Mesenteric fat pad (tissue), 1 donor: ENCODE results near the gene NAV3. TPM values are rescaled to one million over a fixed set of nuclear protein-coding genes. Genes with fewer than 3 reads are reported as not detected.

Experiments
- DNase-seq: peaks from one replicate; pipeline ENCODE4 v3.0.0-alpha.2; 2020; ENCODE audit warnings: low spot score
- long read RNA-seq: library from polyadenylated mRNA; unstranded; transcript quantifications from one replicate; pipeline ENCODE4 v2.0.0, GENCODE V29; 2020
- total RNA-seq: library from RNA; stranded (reverse); fragmentation: NEBNext Ultra II Directional; extraction: Animal tissue kit (Norgen Biotek cat#: 25700); gene quantifications from one replicate; pipeline ENCODE4 v1.2.1, GENCODE V29; 2021
- donor health status: DM: yes; HTN: yes; CAD: no.

Gene NAV3, protein sequence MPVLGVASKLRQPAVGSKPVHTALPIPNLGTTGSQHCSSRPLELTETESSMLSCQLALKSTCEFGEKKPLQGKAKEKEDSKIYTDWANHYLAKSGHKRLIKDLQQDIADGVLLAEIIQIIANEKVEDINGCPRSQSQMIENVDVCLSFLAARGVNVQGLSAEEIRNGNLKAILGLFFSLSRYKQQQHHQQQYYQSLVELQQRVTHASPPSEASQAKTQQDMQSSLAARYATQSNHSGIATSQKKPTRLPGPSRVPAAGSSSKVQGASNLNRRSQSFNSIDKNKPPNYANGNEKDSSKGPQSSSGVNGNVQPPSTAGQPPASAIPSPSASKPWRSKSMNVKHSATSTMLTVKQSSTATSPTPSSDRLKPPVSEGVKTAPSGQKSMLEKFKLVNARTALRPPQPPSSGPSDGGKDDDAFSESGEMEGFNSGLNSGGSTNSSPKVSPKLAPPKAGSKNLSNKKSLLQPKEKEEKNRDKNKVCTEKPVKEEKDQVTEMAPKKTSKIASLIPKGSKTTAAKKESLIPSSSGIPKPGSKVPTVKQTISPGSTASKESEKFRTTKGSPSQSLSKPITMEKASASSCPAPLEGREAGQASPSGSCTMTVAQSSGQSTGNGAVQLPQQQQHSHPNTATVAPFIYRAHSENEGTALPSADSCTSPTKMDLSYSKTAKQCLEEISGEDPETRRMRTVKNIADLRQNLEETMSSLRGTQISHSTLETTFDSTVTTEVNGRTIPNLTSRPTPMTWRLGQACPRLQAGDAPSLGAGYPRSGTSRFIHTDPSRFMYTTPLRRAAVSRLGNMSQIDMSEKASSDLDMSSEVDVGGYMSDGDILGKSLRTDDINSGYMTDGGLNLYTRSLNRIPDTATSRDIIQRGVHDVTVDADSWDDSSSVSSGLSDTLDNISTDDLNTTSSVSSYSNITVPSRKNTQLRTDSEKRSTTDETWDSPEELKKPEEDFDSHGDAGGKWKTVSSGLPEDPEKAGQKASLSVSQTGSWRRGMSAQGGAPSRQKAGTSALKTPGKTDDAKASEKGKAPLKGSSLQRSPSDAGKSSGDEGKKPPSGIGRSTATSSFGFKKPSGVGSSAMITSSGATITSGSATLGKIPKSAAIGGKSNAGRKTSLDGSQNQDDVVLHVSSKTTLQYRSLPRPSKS (N-terminal part only)
- total RNA-seq = 16.6 TPM
- long read RNA-seq, partial matches to known transcripts = 1 of 13 reads
- long read RNA-seq, other reads (novel, unspliced or antisense) = 12 of 13 reads

DNA sequence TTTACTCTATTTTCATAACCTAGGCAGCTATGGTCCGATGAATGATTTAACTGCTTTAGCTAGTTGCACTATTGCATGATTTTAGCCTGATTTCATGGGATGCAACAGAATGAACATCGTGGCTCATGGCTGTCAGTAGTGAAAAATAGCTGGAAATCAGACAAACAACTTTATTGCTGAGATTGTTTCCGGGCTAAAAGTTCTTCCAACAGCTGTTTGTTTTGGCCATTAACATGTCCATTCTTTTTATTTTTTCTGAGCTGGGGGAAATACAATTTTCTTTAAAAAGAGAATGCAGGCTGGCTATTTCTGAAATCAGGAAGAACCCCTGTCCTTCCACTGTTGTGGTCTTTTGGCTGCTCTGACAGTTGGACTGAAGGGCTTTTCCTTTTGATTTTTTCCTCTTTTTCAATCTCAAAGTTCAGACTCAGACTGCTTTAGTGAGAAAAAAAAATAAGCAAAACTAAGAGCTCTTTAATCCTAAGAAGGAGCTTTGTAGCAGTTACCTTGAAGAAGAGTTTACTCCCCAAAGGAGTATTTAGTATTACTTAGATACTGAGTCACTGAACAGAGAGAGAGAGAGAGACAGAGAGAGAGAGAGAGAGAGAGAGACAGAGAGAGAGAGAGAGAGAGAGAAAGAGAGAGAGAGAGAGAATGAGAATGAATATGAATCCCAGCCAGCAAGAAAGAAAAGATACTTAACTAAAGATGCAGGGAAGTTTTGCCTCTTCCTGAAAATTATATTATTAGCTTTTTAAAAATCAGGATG is at the start of gene NAV3:
TSS of gene NAV3 (plus strand) at position 312 of the 769 bp plus-strand sequence. CDS start 568 bp downstream, outside the sequence.
- DNase-seq = no peak

DNA sequence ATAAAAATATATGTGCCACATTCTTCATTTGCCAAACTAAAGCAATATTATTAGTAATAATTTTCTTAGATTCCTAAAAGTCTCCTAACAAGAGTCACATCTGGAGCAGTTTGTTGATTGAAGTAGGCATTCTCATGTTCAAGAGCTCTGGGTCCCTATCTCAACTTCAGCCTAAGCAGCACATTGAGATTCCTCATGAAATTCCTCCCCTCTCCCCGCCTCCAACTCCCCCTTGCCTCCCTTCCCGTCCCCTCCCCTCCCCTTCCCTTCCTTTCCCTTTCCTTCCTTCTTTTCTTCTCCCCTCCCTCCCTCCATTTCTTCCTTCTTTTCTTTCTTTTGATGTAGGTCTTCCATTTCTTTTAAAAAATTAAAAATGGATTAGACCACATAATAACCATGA is 48.7 kb upstream of the NAV3 start:
- DNase-seq = no peak

DNA sequence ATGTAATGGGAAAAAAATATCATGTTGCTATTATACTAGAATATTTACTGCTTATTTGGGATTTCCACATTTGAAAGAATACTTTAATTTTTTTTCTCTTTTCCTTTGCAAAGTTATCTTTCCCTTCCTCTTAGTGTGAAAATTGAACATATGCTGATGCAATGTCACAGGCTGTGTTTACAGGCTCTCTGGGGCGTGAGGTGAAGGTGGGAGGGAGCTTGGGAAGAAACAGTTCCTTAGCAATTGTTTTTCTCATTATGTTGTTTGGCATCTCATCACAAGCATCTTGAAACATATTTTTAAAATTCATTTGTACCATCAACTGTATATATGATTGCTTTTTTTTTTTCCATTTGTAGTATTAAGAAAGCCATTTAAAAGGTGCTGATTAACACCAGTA is 47.9 kb upstream of the NAV3 start:
- no peak for DNase-seq

DNA sequence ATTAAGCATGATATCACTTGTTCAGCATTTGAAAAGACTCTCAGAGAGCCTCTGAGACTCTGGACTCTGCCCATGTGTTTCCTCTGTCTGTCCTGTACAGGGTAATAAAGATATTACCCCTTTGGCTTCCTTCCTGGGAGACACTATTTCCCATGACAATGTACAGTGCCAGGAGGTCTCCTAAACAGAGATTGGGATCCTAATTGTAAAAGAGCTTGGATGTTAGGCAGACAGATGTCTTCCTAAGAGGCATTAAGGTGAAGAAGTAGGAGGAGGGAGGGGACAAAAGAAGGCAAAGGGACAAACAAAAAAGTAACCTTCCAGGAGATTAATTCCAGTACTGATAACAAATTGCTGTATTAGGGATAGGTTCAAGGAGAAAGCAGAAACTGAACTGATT is 45.5 kb upstream of the NAV3 start:
- DNase-seq = no peak

DNA sequence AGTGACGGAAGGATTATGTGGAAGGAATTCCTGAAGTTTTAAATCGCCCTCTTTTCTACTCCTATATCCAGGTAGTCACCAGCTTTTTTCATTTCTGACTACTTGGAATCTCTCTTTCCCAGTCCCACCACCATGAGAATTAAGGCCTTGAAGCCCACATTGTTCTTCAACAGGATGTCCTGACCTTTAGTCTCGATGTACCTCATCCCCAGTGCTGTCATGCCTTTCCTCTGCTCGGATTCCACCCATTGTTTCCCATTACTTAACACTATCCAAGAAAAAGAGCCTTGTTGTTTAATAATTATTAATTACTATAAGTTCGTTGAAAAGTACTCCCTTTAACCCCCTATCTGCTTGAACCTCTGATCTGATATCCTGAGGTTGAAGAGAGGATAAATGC is 44.0 kb upstream of the NAV3 start:
- no peak for DNase-seq

DNA sequence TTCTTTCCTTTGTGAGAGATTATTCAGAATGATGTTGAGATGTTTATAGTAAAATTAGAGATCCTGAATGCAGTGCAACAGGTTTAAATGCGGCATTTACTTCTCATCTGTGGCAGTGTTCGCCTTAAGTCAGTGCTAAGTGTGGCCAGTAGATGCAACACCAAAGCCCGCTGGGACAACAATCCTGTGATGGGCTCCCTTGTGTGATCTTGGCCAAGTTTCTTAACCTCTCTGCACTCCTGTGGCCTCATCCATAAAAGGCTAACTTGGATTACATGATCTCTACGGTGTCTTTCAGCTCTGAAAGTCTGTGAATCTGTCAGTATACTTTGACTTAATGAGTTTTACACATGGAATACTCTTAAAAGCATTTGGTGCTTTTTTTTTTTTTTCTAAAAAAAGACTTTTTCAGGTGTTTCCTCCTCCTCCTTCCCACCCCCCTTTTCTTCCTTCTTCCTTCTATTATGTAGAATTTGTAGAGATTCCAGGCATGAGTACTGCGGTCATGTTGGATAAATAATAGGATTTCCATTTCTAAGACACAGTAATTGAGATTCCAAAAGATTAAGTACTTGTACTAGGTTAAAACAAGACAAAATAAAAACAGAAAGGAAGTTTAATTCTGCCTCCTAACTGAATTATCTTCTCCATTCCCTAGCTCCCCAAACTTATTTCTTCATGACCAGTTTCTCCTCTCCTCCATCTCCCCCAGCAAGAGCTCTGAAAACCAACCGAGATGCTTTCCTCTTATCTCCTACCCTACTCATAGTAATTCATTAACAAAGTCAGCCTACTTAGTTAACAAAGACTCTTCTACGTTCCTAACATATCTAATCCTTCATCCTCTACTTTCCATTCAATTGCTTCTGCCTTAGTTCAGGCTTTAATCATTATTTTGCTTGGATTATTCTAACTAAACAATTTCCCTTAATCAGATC is 42.2 kb upstream of the NAV3 start:
- DNase-seq = no peak

DNA sequence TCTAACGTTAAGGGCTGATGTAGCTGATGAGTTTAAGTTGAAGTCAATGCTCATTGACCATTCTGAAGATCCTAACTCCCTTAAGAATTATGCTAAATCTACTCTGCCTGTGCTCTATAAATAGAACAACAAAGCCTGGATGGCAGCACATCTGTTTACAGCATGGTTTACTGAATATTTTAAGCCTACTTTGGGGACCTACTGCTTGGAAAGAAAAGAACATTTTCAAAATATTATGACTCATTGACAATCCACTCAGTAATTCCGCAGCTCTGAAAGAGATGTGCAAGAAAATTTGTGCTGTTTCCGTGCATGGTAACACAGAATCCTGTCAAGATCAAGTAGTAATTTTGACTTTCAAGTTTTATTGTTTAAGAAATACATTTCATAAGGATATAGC is 35.0 kb upstream of the NAV3 start:
- no peak for DNase-seq

DNA sequence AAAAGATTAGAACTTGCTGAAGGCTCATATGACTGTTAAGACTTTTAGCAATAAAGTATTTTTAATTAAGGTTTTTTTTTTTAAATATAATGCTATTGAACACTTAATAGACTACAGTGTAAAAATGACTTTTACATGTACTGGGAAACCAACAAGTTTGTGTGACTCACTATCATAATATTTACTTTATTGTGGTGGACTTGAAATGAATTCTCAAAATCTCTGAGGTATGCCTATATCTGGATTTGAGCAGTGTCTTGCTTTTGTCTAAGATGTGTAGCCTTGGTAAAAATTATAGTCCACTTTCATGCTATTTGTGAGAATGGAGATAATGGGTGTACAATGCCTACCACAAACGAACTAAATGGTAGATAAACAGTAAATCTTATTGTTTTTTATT is 33.9 kb upstream of the NAV3 start:
- DNase-seq = no peak

DNA sequence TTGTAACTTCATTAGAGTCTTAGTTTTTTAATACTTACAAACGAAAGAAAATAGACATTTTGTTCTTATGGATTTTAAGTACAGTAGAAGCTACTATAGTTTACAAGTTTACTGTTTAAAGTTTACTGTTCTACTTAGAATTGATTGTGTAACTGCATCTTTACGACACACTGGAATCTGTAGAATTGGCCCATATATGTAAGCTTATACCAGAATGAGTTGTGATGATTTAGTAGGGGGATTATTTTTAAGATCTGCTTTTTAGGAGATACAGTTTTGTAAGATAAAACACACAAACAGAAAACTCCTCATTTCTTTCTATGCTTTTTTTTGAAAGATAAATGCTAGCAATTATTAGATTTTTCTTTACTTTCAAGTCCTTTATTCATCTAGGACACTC is 30.2 kb upstream of the NAV3 start:
- DNase-seq = no peak

DNA sequence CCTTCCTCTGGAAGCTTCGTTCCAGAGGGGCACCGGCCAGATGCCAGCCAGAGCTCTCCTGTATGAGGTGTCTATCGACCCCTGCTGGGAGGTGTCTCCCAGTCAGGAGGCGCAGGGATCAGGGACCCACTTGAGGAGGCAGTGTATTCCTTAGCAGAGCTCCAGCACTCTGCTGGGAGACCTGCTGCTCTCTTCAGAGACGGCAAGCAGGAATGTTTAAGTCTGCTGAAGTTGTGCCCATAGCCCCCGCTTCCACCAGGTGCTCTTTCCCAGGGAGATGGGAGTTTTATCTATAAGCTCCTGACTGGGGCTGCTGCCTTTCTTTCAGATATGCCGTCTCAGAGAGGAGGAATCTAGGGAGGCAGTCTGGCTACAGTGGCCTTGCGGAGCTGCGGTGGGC is 22.2 kb upstream of the NAV3 start:
- no peak for DNase-seq

DNA sequence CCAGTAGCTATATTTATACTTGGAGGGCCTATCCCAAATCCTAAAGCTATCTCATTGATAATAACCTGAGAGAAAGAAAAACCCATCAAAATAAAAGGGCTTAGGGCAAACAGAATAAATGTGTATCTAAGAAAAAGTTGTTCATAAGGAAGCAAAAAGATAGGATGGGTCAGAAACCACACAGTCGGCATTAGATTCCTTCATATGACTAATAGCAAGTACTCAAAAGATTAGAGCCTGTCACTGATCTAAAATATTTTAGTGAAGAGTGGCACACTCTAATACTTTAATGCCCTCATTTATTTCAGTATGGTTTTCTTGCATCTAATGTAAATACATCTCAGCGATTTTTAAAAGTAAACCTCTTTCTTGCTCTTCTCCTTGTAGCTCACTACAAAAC is 17.1 kb upstream of the NAV3 start:
- DNase-seq = no peak

DNA sequence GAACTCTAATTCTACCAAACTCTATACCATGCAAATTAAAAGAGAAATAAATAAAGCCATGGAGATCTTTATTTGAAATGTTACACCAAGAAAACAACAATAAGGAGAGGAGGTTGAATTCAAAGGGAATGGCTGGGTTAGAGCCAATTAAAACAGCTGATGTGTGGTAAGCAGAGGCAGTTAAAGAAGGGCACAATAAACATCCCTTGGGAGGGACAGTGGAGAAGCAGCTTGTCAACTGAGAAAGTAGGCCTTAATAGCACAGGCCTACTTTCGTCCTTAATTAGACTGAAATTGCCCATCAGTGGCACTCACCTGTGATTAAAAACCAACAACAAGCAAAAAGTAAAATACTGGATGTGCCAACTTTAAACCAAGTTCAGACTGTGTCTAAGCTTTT is 16.3 kb upstream of the NAV3 start:
- no peak for DNase-seq

DNA sequence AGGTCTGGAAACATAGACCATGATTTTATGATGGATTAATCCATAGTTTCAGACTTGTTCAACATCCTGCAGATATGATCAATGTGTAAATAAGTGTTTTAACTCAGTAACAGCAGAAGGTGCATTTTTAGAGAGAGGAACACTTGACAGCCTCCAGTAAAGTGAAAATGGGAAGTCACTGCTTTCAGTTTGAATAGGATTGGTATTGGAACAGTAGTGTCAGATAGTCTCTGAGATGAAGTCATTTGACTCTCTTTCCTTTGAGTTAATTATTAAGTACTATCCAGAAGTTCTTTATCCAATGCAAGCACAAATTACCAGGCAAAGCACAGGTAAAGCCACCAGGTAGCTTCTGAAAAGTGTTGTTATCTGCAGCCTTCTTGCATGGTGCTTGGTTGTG is 14.5 kb upstream of the NAV3 start:
- DNase-seq = no peak

DNA sequence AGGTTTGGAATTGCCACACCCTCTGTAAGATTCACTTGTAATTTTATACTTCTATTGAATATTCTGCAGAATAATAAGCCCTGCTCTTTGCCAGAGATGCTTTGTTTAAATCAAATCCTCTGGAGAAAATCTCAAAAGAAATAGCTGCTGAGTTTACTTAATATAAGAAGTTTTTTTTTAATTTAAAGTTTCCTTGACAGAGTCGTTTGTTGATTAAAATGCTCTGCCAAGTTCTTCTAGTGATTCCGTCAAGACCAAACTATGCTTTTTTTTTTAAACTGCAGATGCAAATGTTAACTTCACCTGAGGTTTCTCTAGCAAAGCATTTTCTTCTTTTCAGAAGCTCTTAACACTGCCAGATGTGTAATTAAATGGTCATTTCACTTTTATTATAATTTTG is 13.4 kb upstream of the NAV3 start:
- DNase-seq = no peak

DNA sequence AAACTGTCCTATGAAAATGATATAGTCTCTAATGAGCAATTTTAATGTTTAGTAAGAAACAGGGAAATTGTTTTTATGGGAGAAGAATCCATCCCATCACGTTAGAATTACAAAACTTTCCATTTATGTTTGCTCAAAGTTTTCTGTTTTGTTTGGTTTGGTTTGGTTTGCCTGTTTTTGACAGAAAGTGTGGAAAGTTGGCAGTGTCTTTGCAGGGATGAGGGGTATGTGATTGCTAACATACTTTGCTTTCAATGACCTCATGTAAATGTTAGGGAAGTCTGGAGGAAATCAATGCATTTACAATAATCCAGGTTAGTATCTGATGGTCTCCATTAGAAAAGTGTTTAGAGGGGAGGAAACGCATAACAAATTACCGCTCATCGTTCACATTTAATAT is 12.3 kb upstream of the NAV3 start:
- no peak for DNase-seq

DNA sequence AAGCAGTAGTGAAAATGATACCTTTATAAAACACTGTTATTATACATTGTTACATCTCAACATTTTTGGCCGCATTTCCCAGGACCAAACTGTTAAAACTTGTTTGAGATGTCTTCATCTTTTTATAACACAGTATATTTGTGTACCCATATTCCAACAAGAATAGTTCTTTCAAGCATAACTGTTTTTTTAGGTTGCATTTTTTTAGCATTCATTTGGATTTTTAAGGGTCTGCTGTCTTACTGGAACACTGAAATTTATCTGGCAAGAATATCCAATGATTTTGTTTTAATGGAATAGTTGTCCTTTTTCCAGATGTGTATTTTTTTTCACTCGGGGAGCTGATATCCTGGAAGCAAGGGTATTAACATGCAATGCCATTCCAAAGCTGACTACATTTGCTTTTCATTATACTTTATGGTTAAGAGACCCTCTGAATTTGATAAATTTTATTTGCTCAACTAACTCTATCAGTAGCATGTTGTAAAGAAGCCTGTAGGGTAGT is 8.9 kb upstream of the NAV3 start:
- DNase-seq = no peak

DNA sequence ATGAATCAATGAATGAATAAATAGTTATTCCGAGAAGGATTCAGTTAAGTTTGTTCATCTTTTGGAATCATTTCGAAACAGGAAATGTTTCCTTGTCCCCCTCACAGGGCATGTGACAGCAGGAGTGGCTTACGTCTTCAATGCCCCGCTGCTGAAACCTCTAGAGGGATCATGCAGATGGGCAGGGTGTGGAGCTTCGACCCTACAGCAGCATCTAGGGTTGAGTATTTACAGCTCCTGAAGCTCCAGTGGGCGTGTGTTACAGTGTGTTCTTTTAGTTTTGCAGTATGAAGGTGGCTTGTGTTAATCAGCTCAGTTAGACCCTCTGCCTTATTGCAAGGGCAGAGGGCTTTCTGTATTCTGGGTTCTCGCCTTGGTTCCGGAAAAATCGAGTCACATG is 2.6 kb downstream of the NAV3 start:
- no peak for DNase-seq

DNA sequence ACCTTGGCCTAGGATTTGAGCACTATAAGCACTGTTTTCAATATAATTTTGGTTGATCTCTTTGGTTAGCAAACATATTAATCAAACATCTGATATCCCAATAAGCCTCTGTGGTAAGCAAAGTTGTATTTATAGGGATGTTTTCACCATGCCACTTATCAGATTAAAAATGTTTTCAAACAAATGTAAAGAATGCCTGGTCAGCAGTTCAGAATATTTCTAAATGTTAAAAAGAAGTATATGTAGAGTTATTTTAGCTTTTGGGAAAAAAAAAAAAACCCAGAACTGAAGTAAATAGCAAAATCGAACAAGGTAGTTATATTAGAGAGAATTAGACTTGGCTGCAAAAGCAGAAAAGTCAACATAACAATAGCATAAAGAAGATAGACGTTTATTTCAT is 3.9 kb downstream of the NAV3 start:
- DNase-seq = no peak

DNA sequence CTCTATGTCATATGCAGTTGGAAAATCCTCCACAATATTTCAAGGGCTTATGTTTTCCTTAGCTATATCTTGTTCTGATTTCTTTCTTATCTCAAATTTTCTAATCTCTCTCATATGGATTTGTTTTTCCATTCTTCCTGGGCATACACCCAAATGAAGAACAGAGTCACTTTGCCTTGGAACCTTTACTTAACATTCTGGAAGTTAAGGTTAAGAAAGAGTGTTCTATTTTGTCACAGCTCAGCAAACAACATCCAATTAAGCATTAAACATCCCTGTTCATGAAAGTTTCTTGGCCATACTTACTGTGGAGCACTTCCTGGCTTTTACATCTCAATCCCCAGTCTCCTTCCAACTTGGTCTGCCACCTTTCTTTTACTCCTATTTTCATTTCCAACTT is 5.3 kb downstream of the NAV3 start:
- DNase-seq = no peak

DNA sequence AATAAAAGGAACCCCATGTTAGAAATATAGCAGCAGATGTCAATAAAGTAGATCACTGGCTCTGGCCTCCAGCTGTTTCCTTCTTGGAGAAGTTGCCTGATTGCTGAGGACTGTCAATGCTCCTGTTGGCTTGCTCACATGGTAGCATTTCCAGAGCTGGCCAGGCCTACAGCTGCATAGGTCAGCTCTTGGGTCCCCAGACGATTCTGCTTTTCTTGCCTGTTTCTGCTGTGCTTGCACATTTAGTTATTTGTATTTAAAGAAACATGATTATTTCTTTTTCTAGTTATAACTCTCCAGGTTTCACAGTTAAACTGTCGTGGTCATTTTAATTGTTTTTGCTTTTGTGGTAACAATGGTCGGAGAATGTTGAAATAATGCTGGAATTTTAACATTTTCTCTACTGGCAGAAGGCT is 7.2 kb downstream of the NAV3 start:
- DNase-seq = no peak
